Sigmoid colon (tissue), 3 donors: ENCODE measurements around the gene SUSD5.

Experiments
- CTCF ChIP-seq, 4 experiments: fragments of 450-650 bp in 3 of 4; fragments of 200-600 bp in 1 of 4; IDR thresholded peaks; one replicate each; pipeline ENCODE4 v1.5.1; 2016 to 2019; ENCODE audit warnings: antibody characterized with exemption in 4 of 4, mild to moderate bottlenecking in 3 of 4, moderate library complexity in 2 of 4
- POLR2A ChIP-seq, 2 donors: fragments of 450-650 bp; IDR thresholded peaks; one replicate each; pipeline ENCODE4 v1.6.1; 2016; ENCODE audit warnings: antibody characterized with exemption in 2 of 2, mild to moderate bottlenecking in 2 of 2, moderate library complexity in 2 of 2

GRCh38 chr3:33218446-33219174 is at the start of gene SUSD5:
- TF ChIP-seq CTCF (IDR thresholded peaks at IDR 0.05): no peak
- no peak for TF ChIP-seq POLR2A (IDR thresholded peaks at IDR 0.05)
